Stimulated activated CD4-positive, alpha-beta T cell treated with anti-CD3 and anti-CD28 coated beads, Interleukin-15, amount 100 ng/mL, for 48 hours (primary cell): Measurements from ENCODE around the gene RP2.
A peak's percentile ranks its signal among the peaks of the same experiment; 100 is the strongest.

Experiments used
- DNase-seq, 2 donors: peaks; one replicate each; pipeline ENCODE4 v3.0.0-alpha.2; 2020; ENCODE audit warnings: low read depth in 2 of 2

Gene RP2

GRCh38 chrX:46844913-46845312, 8.1 kb downstream of the RP2 start:
- no peak for DNase-seq

- no peak for DNase-seq
Observed at GRCh38 chrX:46849933-46850332, 13.1 kb downstream of the RP2 start.

- no peak for DNase-seq
Observed at GRCh38 chrX:46850771-46851170, 13.9 kb downstream of the RP2 start.

- DNase-seq: no peak
Observed at GRCh38 chrX:46856483-46856882, 19.6 kb downstream of the RP2 start.

GRCh38 chrX:46860557-46860956, 23.7 kb downstream of the RP2 start:
- DNase-seq: no peak

GRCh38 chrX:46863072-46863471, 26.2 kb downstream of the RP2 start:
- no peak for DNase-seq

- DNase-seq: no peak
Observed at GRCh38 chrX:46864606-46865005, 27.8 kb downstream of the RP2 start.

- DNase-seq: no peak
Observed at GRCh38 chrX:46865281-46865680, 28.4 kb downstream of the RP2 start.

GRCh38 chrX:46866726-46867125, 29.9 kb downstream of the RP2 start:
- no peak for DNase-seq

GRCh38 chrX:46873746-46874145, 36.9 kb downstream of the RP2 start:
- DNase-seq: no peak

GRCh38 chrX:46876901-46877300, 40.1 kb downstream of the RP2 start:
- no peak for DNase-seq

- no peak for DNase-seq
Observed at GRCh38 chrX:46882266-46882665, 45.4 kb downstream of the RP2 start.

- no peak for DNase-seq
Observed at GRCh38 chrX:46884799-46885198, 48.0 kb downstream of the RP2 start.

GRCh38 chrX:46898207-46898606, 61.4 kb downstream of the RP2 start:
- no peak for DNase-seq

- peak; percentile 4 to 35 for DNase-seq
Observed at GRCh38 chrX:46903458-46904242, 66.8 kb downstream of the RP2 start.

- no peak for DNase-seq
Observed at GRCh38 chrX:46904626-46905025, 67.8 kb downstream of the RP2 start.

GRCh38 chrX:46910415-46910814, 73.6 kb downstream of the RP2 start:
- DNase-seq: no peak

GRCh38 chrX:46912098-46912602, 75.3 kb downstream of the RP2 start, which contains the start of gene JADE3:
Gene JADE3 (plus strand): TSS chrX:46912421. CDS start chrX:46984895, 72,474 bp downstream.
- no peak for DNase-seq

- DNase-seq: no peak
Observed at GRCh38 chrX:46912603-46913491, 76.0 kb downstream of the RP2 start.

- DNase-seq: no peak
Observed at GRCh38 chrX:46913667-46914066, 76.8 kb downstream of the RP2 start.

GRCh38 chrX:46916273-46916672, 79.4 kb downstream of the RP2 start:
- no peak for DNase-seq

- DNase-seq: no peak
Observed at GRCh38 chrX:46917622-46918021, 80.8 kb downstream of the RP2 start.

GRCh38 chrX:46918434-46918833, 81.6 kb downstream of the RP2 start:
- no peak for DNase-seq
